Cortex of kidney (tissue), 1 donor: ENCODE measurements around the gene ANKMY2.
"Not testable (repeated sequence)": the region's sequence is repeated elsewhere in the genome, so short reads cannot be mapped to it uniquely, and the experiment has no call there.

Experiments
- DNase-seq: peaks from one replicate; lab custom pipeline; 2025; lab: John Stamatoyannopoulos, UW

Gene ANKMY2

GRCh38 chr7:16645593-16646471 lies at the start of gene ANKMY2, which contains the start of gene BZW2:
TSS of gene ANKMY2 (minus strand) at chr7:16645754. CDS start at chr7:16645573, 181 bp downstream.
TSS of gene BZW2 (plus strand) at chr7:16646181. CDS start at chr7:16665444, 19,263 bp downstream.
- DNase-seq: peak; percentile 91

- DNase-seq: no peak
Observed at GRCh38 chr7:16694806-16695205, 49.3 kb upstream of the ANKMY2 start.

DNA sequence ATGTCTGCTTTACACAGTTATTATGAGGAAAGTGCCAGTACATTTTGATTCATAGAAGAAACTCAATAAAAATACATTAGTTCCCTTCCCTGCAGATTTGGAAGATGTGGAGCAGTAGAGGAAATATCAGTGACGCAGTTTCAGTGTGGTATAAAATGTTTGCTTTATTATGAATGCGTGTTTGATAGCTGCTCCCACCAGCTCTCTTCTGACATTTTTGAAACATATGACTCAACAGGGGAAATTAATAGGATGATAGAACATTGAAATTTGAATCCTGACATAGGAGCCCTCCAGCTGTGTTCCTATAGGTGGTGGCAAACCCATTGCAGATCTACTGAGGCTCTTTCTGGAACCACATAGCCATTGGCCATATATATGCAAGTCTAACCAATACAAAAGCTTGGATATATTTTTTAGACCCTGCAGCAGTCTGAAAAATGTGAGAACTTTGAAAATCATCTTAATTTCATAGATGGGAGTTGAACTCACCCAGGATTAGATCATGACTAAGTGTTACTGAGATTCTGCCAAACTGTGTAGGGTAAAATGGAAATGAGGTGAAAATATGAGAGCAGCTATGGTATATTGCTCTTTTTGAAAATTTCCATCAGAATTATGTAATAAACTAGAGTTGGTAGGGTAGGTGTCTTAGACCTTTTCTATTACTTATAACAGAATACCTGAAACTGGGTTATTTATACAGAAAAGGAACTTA lies 48.2 kb upstream of the ANKMY2 start:
- no peak for DNase-seq

DNA sequence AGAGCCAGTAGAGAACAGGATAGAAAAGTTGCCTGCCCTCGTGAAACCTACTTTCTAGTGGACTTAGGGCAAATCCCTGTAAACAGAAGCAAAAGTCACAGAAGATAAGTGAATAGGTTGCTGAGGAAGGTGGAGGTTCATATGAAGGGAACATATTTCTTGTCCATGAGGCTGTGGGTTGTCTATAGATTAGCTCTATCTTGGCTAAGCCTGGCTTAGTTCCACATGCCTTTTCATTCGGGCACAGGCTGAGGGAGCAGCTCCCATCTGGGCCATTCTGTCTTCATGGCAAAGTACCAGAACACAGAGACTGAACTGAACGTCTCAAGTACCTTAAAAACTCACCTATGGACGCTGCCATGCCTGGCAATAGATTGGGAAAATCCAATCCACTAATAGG lies 45.7 kb upstream of the ANKMY2 start:
- no peak for DNase-seq

- DNase-seq: no peak
Observed at GRCh38 chr7:16688249-16688648, 42.7 kb upstream of the ANKMY2 start.

DNA sequence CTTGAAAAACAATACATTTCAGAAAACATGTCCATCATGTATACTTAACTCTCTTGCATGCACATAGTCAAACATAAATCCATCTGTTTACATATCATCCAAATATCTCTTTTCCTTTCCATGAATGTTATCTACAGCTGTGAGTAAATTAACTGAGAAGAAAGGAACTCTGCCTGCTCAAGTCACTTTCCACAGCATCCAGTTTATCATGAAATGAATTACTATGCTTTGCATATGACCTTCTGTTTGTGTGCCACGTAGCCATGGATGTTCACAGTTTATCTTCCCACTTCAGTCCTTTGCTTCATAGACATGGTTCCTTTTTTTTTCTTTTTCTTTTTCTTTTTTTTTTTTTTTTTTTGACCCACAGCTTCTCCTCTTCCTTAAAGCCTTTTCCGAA lies 40.0 kb upstream of the ANKMY2 start:
- no peak for DNase-seq

DNA sequence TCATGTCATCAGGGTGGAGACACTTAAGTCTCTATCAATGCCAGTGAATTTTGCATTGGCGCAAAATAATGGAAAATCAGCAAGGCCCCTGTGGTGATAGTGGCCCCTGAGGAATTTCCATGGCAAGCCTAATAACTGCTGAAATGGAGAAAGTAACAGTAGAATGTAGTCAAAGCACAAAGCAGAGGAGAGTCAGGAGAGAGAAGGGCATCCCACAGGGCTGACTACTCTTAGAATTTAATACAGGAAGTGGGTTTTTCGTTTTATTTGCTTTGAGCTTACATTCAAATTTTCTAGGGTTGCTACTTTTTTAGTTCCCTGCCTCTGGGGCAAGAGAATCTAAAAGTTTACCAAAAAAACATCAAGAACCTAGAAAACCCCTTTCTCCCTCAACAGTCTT lies 39.4 kb upstream of the ANKMY2 start:
- DNase-seq: no peak

- DNase-seq: not testable (repeated sequence)
Observed at GRCh38 chr7:16678645-16679566, 33.4 kb upstream of the ANKMY2 start.

- DNase-seq: no peak
Observed at GRCh38 chr7:16677978-16678494, 32.5 kb upstream of the ANKMY2 start.

DNA sequence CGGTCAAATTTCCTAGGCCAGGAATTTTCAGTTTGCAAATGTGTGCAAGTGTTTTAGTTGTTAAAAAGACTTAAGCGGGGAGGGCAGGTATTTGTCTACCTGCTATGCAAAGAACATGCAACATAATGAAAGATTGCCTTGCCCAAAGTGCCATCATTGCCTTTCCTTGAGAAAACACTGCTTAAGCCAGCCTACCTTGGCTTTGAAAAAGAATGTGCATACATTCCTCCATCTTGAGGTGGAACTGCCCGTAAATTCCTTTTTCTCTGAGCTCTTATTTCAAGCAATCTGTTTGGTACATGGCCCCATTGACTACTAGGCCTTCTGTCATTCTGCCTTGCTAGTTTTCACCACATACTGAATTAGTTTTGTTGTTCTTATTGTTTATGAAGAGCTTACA lies 29.7 kb upstream of the ANKMY2 start:
- no peak for DNase-seq

DNA sequence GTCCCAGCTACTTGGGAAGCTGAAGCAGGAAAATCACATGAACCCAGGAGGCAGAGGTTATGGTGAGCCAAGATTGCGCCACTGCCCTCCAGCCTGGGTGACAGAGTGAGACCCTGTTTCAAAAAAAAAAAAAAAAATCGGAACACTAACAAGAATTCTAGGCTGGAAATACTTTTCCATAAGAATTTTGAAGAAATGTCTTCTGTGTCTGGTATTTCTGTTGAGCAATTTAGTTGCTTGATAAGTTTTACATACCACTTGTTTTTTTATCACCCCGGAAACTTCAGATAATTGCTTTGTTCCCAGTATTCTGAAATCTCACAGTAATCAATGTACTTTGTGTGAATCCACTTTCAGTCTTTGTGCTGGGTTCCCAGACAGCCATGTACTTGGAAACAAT lies 26.3 kb upstream of the ANKMY2 start:
- no peak for DNase-seq

DNA sequence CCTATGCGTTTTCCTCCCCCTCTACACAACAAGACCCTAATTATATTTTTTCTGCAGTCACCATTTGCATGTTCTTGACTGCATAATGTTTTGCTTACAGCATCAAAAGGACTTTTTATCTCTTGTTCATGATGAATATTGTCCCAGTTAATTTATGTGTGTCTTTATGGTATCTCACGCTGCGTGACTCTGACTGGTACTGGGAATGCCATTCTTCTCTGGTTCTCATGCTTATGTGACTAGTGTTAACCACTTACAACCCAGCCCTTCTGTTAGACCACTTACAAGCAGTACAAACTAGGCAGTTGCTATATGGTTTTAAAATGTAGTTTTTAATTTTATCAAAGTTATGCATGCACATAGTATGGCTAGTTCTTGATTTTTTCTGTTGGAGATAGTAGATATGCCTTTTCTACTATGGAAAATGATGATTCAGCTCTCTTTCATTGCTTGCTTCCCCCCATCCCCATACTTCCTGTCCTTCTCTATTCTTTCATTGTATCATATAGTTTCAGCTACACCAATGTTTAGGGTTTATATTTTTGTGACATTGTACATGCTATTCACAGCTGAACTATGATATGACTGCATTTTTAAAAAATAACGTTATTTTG lies 25.3 kb upstream of the ANKMY2 start:
- no peak for DNase-seq

- DNase-seq: no peak
Observed at GRCh38 chr7:16670021-16670420, 24.5 kb upstream of the ANKMY2 start.

DNA sequence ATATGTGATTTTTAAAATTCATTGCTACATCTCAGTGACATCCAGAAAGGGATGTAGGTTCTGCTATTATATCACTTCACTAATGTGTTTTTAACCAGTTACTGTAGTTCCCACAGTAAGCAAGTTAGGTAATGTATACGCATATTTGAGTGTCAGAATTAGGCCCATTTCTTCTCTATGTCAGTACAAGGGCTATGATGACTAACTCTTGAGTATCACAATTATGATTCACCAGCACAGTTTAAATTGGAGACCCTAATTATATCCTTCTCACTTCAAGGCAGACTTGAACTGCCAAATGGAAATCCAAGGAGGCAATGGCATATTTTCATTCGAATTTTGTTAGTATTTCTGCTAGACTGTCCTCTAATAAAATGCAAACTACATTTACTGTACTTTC lies 24.0 kb upstream of the ANKMY2 start:
- no peak for DNase-seq

DNA sequence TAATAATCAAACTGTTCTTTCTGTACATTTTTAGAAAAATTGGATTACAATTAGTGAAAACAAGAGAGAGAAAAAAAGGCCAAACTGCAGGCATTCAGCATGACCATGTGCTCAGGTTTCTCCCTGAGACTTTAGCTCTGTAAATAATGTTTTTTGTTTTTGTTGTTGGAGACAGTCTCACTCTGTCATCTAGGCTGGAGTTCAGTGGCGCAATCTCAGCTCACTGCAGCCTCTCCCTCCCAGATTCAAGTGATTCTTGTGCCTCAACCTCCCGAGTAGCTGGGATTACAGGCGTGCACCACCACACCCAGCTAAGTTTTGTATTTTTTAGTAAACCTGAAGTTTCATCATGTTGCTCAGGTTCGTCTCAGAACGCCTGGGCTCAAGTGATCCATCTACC lies 23.4 kb upstream of the ANKMY2 start:
- no peak for DNase-seq

DNA sequence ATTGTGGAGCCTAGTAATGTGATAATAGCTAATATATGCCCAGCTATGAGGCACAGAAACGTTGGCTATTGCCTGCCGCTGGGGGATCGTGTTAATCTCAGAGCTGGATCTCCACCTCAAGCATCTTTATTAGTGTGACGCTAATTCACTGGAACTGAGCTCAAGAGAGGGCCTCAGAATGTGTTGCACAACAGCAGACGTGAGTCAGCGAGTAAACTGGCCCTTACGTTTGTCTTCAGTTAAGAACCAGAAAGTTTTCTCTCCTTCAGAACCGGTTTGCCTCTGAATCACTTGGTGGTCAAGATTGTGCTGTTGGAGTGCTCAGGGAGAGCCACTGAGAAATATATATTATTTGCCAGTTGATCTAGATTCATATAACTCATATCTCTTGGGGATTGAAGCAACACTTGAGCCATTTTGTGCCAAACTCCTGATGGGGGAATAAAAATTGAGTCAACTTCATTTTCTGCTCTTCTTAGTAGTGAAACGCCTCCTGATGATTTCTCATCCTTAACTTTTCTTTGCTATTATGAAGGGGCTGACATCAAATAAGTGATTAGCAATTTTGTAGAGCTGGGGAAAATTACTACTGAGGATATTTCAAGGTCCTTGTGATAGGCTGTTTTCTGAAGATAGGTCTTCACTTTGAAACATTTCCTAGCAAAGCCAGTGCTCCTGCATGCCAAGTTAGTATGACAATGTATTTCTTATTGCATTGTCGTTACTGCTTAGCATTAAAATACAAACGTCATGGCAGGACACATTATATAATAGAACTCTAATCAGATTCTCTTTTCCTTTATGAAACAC lies 22.7 kb upstream of the ANKMY2 start:
- DNase-seq: no peak

- DNase-seq: no peak
Observed at GRCh38 chr7:16667355-16667754, 21.8 kb upstream of the ANKMY2 start.

GRCh38 chr7:16661924-16662323 lies 16.4 kb upstream of the ANKMY2 start:
- no peak for DNase-seq

DNA sequence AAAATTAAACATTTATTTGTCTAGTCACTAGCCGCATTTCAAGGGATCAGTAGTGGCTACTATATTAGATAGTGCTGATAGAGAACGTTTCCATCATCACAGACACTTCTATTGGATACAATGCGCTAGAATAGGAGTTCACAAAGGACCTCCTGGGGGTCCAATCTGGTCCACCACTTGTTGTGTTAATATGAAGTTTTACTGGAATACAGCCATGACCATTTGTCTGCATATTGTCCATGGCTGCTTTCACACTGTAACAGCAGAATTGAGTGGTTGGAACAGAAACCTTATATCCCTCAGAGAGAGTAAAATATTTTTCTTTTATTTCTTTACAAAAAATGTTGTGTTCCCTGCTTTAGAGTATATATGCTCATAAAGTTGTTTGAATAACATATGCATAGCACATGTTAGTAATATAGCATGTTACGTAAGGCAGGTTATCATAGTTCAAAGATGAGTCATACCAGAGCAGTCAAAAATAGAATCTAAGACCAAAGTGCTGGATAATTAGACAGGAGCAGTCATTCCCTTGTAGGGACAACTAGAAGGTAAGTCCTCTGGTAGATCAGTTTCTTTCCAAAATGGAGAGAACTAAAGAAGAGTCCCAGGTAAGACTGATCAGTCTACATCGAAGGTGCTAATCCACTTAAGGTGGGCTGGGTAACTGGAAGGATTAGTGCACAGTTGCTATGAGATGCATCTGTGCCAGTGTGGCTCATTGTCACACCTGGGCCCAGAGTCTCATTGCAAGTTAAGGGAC lies 15.3 kb upstream of the ANKMY2 start:
- no peak for DNase-seq
